Ovary (tissue), 9 donors: Measurements from ENCODE around the gene TMEM72. TPM values are rescaled to one million over a fixed set of nuclear protein-coding genes. Genes with fewer than 3 reads are reported as not detected.

Experiments
- DNase-seq, 5 donors: peaks; one replicate each; pipeline ENCODE4 v3.0.0-alpha.2; 2019 to 2020
- H3K27ac ChIP-seq, 2 donors: fragments of 200-600 bp; one replicate each; pipeline versions ENCODE4 v1.5.1 to v1.8.0; 2019 to 2022
- H3K27me3 ChIP-seq: fragments of 200-600 bp; one replicate; pipeline ENCODE4 v1.8.0; 2022
- H3K36me3 ChIP-seq: fragments of 200-600 bp; sonication (generic); one replicate; pipeline ENCODE4 v1.5.1; 2019
- H3K4me1 ChIP-seq: one replicate; pipeline ENCODE4 v1.8.1; 2013; ENCODE audit warnings: mild to moderate bottlenecking, moderate library complexity; ENCODE audit not compliant: insufficient read depth
- H3K4me3 ChIP-seq: fragments of 200-600 bp; sonication (generic); one replicate; pipeline ENCODE4 v1.5.1; 2017
- H3K9me3 ChIP-seq, 2 donors: fragments of 200-600 bp in 1 of 2; sonication (generic) in 1 of 2; one replicate each; pipeline versions ENCODE4 v1.5.1 to v1.8.1; 2013 to 2019; ENCODE audit warnings: mild to moderate bottlenecking in 1 of 2, moderate library complexity in 1 of 2
- EP300 ChIP-seq: sonication (generic); formaldehyde crosslinking; IDR thresholded peaks from one replicate; pipeline ENCODE4 v1.6.1; 2017; ENCODE audit warnings: antibody characterized with exemption
- POLR2A ChIP-seq: fragments of 450-650 bp; IDR thresholded peaks from one replicate; pipeline ENCODE4 v1.6.1; 2017; ENCODE audit warnings: antibody characterized with exemption, mild to moderate bottlenecking, moderate library complexity
- WGBS, 3 donors: extraction: QIAGEN DNeasy Blood & Tissue Kit in 1 of 3; methylation state at CpG; one replicate each; pipeline versions ENCODE4 v1.1.5 to v1.1.7; 2013 to 2017; 5-methylcytosine and 5-hydroxymethylcytosine counted together
- intact Hi-C, 4 donors: fragments of 100-400 bp; cut with DNase I; formaldehyde crosslinking; loops; one replicate each; pipeline versions ENCODE4 v1.11.0 to v1.15.1; 2022 to 2023
- polyA plus RNA-seq, 2 donors: library from polyadenylated mRNA; stranded (reverse); fragments of 200-250 nt in 1 of 2; fragments of 350-450 nt in 1 of 2; fragmentation: Illumina TruSeq in 1 of 2; extraction: RNeasy Lipid Tissue Mini Kit (QIAGEN cat#74804) in 1 of 2; gene quantifications; one replicate each; pipeline ENCODE4 v1.2.3, GENCODE V29; 2013 to 2014
- total RNA-seq, 7 donors: library from RNA; depleted of rRNA in 2 of 7; stranded (reverse); fragments of >200 nt in 2 of 7; fragmentation: NEBNext Ultra II Directional in 3 of 7; extraction: Animal tissue kit (Norgen Biotek cat#: 25700) in 3 of 7; gene quantifications; one replicate each; pipeline versions ENCODE4 v1.1.0 to v1.2.4, GENCODE V29; 2016 to 2023
- TF ChIP-seq, protein P1 (sequence below), 3 donors: fragments of 450-650 bp in 2 of 3; fragments of 200-600 bp in 1 of 3; IDR thresholded peaks; one replicate each; pipeline versions ENCODE4 v1.5.1 to v1.8.0; 2016 to 2022; ENCODE audit warnings: antibody characterized with exemption in 3 of 3, mild to moderate bottlenecking in 1 of 3
- donor health status: DM: no; HTN: no; CAD: no; lungs with moderate emphysema.
- donor health status: DM: no; HTN: no; CAD: no.
- donor health status: Bipolar disorder and iron deficiency.
- donor health status: DM: yes; HTN: yes; CAD: no.
- donor health status: DM: no; HTN: no; CAD: no.
- donor health status: DM: yes; HTN: yes; CAD: no.

Gene TMEM72
- total and polyA plus RNA-seq, 9 donors = 0.05 TPM; not detected in 8

DNA sequence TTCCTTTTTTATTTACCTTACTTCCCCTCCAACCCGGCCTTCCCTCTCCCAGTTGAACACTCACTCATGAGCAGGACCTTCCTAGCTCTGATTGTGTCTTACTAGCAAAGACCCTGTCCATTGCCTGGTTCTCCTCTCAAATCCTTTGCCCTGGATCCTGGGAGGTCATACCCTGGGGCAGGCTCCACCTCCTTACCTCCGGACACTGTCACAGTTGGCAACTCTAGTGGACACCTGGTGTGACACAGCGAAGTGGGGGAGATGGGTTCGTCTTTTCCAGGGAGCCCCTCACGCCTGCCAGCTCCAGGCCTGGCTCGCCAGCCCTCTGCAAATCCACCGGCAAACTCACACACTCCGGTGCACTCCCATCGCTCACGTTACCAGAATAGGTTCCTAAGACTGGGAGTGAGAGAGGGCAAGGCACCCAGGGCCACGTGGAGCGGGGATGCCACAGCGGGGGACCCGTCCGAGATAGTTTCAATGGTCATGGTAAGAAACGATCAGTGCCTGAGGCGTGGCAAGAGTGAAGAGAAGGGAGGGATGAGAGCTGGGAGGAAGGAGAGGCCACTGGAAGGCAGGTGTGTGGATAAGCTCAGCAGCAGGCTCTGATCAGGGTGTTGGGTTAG lies 30.9 kb upstream of the TMEM72 start:
- peaks cover 4% of the 10 kb centered on the region for H3K4me1 ChIP-seq
- TF ChIP-seq POLR2A (no peak), EP300 (no peak)
- TF ChIP-seq, protein P1, sequence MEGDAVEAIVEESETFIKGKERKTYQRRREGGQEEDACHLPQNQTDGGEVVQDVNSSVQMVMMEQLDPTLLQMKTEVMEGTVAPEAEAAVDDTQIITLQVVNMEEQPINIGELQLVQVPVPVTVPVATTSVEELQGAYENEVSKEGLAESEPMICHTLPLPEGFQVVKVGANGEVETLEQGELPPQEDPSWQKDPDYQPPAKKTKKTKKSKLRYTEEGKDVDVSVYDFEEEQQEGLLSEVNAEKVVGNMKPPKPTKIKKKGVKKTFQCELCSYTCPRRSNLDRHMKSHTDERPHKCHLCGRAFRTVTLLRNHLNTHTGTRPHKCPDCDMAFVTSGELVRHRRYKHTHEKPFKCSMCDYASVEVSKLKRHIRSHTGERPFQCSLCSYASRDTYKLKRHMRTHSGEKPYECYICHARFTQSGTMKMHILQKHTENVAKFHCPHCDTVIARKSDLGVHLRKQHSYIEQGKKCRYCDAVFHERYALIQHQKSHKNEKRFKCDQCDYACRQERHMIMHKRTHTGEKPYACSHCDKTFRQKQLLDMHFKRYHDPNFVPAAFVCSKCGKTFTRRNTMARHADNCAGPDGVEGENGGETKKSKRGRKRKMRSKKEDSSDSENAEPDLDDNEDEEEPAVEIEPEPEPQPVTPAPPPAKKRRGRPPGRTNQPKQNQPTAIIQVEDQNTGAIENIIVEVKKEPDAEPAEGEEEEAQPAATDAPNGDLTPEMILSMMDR (IDR thresholded peaks at IDR 0.05) = no peak
- intact Hi-C loops = no loop called here
- no peaks in the 10 kb centered on the region for H3K9me3 ChIP-seq
- no peak for DNase-seq
- no peaks in the 10 kb centered on the region for H3K36me3 ChIP-seq
- H3K27me3 ChIP-seq = no peaks in the 10 kb centered on the region
- WGBS, 3 donors = 91 to 94% (median 93%) methylated on average over 17 of the region's 17 CpGs
- H3K4me3 ChIP-seq = no peak overlapping the region
- H3K27ac ChIP-seq = peak overlapping the region in 1 of 2 donors; percentile 75

DNA sequence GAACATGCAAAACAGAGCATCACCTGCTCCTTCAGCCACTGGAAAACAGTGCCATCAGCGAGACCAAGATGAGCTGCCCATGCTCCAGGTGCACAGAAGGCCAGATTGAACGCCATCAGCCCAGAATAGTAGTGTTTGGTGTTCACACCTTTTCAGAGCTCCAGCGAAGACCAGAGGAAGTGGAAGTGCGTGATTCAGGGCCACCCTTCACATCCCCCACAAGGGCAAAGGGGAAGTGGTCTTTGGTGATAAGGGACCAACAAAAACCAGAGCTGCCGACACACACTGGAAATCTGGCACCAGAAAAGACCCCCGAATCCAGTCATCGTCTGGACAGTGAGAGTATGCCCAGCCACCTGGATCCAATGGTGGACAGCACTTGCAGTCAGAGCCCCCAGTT lies 29.5 kb upstream of the TMEM72 start:
- intact Hi-C loops = no loop called here
- no peak overlapping the region for H3K4me3 ChIP-seq
- no peak overlapping the region for H3K27ac ChIP-seq
- no peaks in the 10 kb centered on the region for H3K36me3 ChIP-seq
- peaks cover 4% of the 10 kb centered on the region for H3K4me1 ChIP-seq
- WGBS, 3 donors = 86 to 89% (median 86%) methylated on average over 7 of the region's 7 CpGs
- no peaks in the 10 kb centered on the region for H3K9me3 ChIP-seq
- TF ChIP-seq EP300 (no peak), POLR2A (no peak)
- TF ChIP-seq, protein P1 (IDR thresholded peaks at IDR 0.05) = no peak
- no peak for DNase-seq
- H3K27me3 ChIP-seq = no peaks in the 10 kb centered on the region

DNA sequence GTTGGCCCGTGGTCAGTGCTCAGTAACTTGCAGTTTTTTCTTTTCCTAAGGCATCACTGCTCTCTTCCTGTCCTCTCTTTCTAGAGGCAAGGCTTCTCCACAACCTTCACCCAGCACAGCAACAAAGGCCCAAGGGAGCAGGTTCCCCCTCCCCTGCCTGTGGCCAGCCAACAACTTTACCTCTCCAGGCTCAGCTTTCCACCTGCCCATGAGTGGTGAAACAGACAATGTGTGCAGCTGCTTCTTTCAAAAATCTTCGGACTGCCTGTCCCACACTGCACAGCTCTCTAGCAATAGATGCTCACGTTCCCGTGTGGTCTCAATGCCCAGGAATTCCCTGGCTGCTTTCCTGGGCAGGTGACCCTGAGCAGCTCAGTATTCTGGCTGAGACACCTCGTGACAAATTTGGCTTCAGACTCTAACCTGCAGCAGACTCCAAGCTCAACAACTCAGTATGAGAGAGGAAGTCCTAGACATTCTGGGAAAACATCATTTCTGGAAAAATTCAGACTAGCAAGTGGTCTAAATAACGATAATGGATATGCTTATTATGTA lies 28.9 kb upstream of the TMEM72 start:
- peaks cover 4% of the 10 kb centered on the region for H3K4me1 ChIP-seq
- 21 to 44% (median 40%) methylated on average over 6 of the region's 6 CpGs for WGBS, 3 donors
- TF ChIP-seq POLR2A = no peak
- TF ChIP-seq EP300 = no peak
- TF ChIP-seq, protein P1 (IDR thresholded peaks at IDR 0.05) = no peak
- no peak overlapping the region for H3K4me3 ChIP-seq
- no peak overlapping the region for H3K27ac ChIP-seq
- H3K9me3 ChIP-seq = no peaks in the 10 kb centered on the region
- H3K36me3 ChIP-seq = no peaks in the 10 kb centered on the region
- intact Hi-C loops = no loop called here
- no peaks in the 10 kb centered on the region for H3K27me3 ChIP-seq
- DNase-seq = no peak

DNA sequence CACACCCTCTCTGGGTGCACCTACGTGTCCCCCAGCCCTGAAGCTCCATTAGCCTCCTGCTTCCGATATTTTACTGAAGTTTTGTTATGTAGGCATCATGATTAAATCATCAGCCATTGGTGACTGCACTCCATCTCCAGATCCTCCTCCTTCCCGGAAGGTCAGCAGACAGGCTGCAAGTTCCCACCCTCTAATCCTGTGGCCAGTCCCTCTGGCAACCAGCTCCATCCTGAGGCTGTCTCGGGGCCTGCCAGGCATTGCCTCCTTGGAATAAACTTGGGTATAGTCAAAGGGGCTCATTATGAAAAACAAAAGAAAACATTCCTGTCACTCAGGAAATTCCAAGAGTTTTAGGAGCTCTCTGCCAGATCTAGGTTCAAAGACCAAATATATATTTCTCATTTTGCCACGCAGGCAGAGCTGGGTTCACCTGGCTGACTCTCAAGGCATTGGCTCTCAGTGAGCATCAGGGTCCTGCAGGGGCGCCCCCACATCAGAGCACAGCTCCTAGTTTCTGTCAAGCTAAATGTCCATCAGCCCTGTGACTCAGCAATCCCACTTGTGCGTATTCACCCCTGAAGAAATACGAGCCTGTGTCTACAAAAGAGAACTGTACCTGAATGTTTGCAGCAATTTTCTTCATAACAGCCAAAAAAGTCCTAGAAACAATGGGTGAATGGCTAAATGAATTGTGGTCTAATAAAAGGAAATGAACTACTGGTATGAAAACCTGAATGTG lies 27.4 kb upstream of the TMEM72 start:
- WGBS, 3 donors = 79 to 83% (median 83%) methylated on average over 8 of the region's 8 CpGs
- no peak for DNase-seq

More for the DNA sequence above, 27.4 kb upstream of the TMEM72 start:
- Histone ChIP-seq H3K4me3 (no peak overlapping the region), H3K4me1 (peaks cover 2% of the 10 kb centered on the region), H3K36me3 (no peaks in the 10 kb centered on the region), H3K27ac (no peak overlapping the region), H3K27me3 (no peaks in the 10 kb centered on the region), H3K9me3 (no peaks in the 10 kb centered on the region)
- intact Hi-C loops = no loop called here
- TF ChIP-seq EP300 = no peak
- TF ChIP-seq POLR2A = no peak
- TF ChIP-seq, protein P1 (IDR thresholded peaks at IDR 0.05) = no peak
